NCI-H510A treated with DMSO at 0.1 percent for 48 hours (cell line): ENCODE data around the gene RNF169.
A peak's percentile ranks its signal among the peaks of the same experiment; 100 is the strongest.
"Not testable (repeated sequence)": the region's sequence is repeated elsewhere in the genome, so short reads cannot be mapped to it uniquely, and the experiment has no call there.

ENCODE experiments used
- DNase-seq: peaks from one replicate; lab custom pipeline; 2025; lab: John Stamatoyannopoulos, UW

Gene RNF169

DNA sequence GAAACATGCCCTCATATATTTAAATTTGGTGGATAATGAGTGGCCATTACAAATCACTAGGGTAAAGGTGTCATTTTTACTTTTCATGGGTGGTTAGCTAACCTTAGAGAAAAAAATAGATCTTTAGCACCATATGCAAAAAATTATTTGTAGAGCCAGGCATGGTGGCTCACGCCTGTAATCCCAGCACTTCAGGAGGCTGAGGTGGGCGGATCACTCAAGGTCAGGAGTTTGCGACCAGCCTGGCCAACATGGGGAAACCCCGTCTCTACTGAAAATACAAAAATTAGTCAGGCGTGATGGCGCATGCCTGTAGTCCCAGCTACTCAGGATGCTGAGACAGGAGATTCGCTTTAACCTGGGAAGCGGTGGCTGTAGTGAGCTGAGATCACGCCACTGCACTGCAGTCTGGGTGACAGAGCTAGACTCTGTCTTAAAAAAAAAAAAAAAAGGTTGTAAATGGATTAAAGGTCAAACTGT lies 19.6 kb downstream of the RNF169 start:
- DNase-seq = not testable (repeated sequence)

DNA sequence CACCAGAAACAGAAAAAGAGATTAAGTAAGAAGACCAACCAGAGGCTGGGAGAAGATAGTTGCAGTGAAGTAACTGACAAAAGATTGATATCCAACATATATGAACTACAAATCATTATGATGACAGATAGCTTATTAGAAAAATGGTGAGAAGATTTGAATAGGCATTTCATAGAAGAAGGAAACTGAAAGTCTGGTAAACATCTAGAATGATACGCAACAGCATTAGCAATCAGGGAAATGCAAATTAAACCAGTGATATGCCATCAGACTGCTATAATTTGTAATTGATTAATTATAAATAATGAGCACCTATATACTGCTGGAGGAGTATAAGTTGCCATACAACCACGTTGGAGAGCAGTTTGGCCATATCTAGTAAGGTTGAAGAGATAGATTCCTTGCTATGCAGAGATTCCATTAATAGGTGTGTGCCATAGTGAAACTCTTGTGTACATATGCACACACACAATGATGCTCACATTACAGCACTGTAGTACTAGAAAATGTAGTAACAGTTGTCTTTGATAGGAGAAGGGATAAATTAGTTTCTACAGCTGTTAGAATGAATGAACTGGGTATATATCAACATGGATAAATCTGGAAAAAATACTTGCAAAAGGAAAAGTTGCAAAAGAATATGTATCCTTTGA lies 20.5 kb downstream of the RNF169 start:
- DNase-seq = no peak

DNA sequence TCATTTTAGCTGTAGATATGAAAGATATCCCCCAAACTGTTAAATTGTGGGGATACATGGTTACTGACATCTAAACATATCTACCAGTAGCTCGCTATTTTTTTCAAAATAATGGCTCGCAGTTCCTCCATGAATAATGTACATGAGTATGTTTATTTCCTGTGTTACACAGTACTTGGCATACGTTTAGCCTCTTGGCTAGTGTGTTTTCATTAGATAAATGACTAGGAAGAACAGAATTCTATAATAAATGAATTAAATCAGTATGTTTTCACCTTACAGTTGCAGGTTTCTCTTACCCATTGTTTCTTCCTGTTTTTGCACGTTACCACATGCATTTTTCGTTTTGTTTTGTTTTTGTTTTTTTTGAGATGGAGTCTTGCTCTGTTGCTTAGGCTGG lies 21.8 kb downstream of the RNF169 start:
- DNase-seq = no peak

DNA sequence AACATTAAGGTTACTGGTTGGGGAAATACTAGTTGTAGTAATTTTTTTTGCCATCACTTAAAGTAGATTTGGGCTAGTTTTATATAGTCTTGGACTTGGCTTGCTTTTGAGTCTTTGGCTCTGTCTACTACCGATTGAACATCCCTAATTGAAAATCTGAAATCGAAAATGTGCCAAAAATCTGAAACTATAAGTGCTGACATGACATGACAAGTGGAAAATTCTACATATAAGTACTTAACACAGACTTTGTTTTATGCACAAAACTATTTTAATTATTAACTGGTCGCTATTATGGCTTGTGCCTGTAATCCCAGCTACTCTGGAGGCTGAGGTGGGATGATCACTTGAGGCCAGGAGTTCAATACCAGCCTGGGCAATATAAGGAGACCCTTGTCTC lies 22.5 kb downstream of the RNF169 start:
- DNase-seq = no peak

DNA sequence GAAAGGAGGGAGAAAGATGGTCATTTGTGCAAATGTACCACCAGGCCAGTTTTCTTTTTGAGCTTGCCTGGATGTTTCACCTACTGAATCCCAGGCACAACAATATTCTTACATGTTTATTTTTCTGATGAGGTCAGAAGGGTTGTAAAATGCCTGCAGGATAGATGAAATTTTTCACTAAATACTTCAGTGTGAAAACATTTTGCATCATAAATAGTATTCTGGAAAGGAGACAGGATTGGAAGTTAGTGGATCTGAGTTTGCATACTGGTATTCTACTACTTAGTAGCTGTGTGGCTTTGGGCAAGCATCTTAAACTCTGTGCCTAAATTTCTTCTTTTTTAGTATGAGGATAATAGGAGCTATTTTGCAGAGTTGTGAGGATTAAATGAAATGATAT lies 24.8 kb downstream of the RNF169 start:
- no peak for DNase-seq

DNA sequence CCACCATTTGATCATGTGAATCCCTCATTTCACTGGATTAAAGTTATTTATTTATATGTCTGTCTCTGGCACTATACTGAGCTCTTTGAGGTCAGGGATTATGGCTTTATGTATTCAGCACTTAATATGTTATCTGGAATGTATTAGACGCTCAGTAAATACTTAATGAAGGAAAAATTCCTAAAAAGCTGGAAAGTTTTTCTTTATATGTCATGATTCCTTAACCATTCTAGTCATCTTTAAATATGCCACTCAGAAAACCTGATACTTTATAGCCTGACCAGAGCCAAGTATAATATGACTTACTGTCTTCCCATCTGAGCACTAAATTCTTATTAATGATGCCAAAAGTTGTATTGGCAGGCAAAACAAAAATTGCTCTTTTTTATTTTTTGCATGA lies 27.1 kb downstream of the RNF169 start:
- no peak for DNase-seq

DNA sequence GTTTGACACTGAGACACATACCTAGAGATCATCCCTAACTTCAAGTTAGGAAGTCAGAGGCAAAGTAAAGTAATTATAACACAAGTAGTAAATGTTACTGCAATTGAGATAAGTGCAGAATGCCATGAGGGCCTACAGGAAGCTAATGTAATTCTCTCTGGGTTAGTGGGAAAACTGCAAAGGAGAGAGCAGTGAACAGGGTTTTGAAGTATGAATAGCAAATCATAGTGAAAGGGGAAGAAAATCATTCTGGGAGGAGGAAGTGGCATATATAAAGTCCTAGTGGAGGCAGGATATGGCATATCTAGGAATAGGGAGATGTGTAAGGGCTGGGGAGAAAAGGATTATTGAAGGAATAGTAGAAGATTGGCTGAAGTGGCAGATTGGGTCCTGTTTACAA lies 27.9 kb downstream of the RNF169 start:
- no peak for DNase-seq

DNA sequence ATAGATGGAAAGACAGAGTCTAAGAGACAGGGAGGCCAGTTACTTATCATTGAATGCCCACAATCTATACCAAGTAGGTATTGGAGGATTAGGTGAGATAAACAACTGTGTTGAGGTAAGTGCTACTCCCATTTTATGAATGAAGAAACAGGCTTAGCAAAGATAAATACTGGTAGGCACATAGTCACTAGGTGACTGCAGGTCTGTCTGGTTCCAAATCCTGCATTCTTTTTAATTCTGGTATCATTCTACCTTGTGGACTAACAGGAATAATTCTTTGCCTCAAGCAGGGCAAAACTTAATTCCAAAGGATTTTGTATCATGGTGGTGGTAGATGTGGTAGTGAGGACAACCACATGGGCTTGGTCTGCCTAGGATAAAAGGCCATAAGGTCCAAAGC lies 28.4 kb downstream of the RNF169 start:
- DNase-seq = no peak

DNA sequence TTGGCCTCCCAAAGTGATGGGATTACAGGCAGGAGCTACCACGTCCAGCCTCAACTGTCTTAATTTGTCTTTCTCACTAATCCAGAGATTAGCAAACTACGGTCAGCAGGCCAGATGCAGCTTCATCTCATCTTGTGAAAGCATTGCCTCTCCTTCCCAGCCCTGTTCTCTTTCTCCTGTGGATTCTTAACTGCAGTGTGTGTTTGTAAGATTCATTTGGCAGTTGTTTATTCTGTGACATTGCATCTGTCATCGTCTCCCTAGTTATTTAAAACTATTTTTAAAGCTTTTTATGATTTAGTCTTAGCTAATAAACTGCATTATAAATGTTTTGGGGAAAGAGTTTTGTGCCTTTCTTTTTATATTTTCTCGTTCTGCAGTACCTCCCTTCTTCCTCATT lies 29.2 kb downstream of the RNF169 start:
- no peak for DNase-seq

DNA sequence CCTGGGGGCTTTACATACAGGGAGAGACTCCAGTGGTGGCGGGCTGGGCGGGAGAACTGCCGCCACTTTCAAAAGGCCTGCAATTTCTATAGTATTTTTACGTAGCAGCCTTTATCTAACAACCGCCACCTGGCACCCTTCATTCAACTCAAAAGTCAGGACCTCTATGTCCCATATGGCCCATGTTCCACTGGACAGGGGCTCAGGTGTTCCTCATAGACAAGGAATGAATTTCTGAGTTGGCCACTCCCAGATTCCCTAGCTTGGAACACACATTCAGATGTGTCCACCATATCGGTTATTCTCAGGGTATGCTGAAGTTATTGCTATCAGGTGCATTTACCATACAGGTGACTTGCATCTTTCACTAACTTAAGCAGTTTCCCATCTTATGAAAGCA lies 29.9 kb downstream of the RNF169 start:
- no peak for DNase-seq

DNA sequence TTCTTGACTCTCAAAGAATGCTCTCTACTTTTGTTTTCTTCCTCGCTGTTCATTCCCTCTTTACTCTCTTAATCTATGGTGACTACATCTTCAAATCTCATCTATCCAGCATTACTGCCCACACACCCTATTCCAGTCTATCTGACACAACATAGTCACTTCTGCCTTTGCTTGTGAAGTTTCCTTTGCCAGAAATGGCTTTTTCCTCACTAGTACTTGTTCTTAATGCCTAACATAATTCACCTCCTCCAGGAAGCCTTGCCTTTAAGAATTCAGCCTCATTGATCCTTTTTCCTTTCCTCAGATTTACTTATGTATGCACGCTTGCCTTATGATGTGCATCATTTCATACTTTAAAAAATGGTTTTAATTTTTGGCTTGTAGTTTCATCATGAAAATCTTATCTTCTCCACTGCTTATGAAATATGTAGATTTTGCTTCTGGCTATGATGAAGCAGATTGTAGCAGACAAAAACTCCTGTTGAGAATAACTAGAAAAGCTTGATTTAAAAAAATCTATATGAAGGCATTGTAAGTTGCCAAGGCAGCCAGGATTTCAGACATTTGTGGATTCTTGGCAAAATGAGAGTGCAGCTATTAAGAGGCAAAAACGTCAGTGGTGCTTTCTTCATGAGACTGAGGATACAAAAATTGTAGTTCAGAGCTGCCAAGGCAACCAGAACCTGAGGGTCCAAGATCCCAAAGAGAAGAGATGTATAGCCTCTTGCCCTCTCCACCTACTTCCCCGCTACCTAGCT lies 31.8 kb downstream of the RNF169 start:
- no peak for DNase-seq

DNA sequence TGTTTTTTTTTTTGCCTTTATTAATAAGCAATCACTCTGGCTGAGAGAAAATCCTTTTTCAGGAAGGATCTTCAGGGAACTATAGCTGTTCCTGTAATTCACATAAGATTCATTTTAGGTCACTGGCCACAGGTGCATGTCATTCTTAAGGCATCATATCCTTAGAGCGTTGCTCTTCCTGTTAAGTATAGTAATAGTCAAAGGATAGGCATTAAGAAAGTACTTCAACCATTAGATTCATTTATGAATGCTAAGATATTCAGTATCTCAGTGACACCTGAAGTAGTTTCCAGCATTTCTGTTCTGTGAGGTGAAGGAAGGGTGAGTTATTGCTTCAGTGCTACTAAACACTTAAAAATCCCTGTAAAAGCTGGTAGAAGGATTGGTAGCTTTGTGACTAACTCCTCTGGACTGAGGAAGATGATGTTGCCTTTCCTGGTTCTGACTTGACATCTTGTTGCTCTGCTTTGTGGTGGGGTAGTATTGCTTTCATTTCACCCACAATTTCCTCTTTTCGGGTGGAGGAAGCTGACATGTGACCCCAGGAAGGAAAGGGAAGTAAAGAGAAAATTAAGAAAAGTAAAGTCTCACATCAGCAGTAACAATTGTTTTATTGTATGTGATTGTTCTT lies 34.7 kb downstream of the RNF169 start:
- no peak for DNase-seq

DNA sequence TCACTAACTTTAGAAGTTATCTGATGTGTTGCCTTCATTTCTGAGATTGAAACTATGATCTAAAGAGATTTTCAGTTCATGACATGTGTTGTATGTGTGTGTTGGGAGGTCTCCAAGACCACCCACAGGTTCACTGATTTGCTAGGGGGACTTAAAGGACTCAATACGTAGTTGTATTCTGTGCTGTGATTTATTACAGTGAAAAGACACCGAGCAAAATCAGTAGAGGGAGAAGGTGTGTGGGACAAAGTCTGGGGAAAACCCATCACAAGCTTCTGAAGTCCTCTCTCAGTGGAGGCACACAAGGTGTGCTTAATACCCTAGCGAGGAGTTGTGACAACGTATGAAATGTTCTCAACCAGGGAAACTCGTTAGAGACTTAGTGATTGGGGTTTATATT lies 35.6 kb downstream of the RNF169 start:
- DNase-seq = no peak

DNA sequence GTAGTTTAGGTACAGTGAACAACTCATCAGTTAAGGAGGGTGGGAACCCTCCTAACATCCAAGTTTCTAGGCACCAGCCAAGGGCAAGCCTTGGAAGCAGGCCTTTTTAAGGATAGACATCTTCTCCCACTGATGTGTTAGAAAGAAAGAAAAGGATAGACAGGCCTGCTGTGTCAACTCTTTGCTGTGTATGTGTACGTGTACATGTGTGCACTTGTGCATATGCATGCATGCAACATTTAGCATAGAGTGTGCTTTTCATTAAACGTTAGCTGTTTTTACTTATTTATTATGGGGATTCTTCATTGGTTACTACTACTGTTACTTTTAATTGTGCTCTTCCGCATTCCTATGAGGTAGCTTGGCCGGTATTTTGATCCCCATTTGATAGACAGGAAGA lies 36.1 kb downstream of the RNF169 start:
- no peak for DNase-seq

DNA sequence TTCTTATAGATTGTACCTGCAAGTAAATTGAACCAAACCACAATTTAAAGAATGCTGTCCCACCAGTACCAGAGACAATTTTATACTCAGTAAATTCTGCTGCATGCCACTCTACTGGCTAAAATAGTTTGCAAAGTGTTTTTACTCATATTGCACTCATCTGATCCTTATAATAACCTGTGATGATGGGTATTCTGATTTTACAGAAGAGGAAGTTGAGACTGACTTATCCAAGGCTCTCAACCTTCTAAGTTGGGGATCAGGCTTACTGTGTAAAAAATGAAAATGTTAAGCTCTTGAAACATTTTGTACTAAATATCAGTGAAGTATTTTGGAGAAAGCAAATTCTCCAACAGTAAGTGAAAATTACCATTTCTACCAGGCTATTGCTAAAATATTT lies 37.9 kb downstream of the RNF169 start:
- DNase-seq = no peak

DNA sequence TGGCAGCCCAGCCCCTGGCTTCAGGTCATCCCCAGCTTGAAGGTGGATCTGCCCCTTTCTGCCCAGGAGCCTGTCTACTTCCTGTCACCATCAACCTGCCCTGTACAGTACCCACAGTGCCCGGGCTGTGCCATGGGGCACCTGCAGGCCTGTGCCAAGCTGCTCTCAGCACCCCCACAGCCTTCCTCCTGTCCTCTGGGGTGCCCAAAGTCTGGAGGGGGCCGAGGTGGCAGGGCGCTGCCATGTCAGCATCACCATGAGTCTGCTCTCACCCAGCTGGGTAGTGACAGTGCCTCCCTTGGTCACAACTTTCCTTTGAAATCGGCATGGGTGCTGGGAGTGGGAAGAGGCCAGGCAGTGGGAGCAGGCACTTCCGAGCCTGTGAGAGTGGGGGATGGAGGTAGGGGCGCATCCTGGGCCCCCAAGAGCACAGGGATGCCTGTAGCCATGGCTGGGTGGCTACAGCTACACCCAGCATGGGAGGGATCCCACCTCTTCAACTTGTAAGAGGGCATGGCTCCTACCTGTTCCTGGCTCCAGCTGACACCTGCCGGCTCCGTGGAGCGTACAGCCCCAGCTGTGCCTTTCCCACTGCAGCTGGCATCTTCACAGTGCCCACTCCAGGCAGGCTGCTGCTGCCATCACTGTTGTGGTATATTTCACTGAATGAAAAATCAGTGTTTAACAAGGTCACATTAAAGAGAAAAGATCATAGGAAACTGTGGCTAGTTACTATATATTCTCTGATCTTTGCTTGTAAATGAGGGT lies 42.9 kb downstream of the RNF169 start:
- no peak for DNase-seq

DNA sequence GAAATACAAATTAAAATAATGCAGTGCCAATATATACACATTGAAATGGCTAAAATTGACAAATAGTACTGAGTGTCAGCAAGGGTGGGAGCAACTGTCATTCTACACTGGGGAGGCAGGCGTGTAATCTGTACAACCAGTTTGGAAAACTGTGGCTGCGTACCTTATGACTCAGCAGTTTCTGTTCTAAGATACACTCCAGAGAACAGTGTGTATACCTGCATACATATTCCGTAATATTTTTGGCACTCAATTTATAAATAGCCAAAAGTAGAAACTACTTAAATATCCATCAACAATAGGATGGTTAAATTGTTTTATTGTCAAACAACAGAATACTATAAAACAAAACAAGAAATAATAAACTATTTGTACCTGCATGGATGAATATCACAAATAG lies 57.6 kb downstream of the RNF169 start:
- peak; percentile 12 for DNase-seq

DNA sequence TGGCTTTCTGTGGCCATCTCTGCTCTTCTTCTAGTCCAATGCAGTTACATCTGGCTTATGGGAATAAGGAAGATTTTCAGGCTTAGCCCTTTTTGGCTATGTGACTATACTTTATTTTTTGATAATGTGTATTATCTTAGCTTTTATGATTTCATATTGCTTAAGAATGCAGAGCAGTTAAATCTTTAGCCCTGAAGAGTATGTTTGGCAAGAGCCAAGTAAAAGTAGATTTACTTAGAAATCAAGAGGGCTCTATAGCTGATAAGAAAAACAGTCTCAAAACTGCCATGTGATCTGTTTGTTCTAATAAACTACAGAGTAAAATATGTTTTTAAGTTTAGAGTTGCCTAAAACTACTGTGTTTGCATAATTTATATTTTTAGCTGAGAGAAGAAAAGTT lies 61.2 kb downstream of the RNF169 start:
- DNase-seq = no peak

DNA sequence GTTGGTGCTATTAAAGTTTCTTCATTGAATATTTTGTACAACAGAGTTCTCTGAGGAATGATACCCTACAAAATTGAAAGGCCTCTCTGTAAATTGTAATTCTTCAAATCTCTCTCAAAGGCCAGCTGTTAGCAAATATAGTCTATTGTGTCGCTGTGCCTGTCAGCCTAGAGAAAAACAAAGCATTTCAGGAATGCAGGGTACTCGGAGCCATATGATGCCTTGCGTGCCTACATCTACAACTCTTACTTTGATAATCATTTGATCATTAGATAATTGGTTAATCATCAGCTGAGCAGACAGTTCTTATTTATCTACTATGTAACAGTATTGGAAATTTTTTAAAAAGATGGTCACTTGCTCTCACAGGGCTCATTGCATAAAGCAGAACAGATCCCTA lies 67.3 kb downstream of the RNF169 start:
- no peak for DNase-seq

DNA sequence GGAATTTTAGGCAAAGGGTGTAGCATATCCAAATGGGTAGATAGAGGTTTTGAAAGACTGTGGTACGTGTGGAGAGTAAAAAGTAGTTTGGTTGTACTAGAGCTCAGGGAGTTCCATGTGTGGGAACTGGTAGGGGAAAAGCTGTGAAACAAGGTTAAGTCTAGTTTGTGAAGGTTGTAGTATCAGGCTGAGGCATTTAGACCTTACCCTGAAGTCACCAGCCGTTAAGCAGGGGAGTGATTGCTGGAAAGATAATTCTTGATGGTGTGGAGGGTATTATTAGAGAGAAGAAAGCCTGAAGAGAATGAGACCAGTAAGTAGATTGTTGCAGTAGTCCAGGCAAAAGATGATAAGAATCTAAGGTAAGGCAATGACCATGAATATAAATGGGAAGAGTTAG lies 68.0 kb downstream of the RNF169 start:
- no peak for DNase-seq

DNA sequence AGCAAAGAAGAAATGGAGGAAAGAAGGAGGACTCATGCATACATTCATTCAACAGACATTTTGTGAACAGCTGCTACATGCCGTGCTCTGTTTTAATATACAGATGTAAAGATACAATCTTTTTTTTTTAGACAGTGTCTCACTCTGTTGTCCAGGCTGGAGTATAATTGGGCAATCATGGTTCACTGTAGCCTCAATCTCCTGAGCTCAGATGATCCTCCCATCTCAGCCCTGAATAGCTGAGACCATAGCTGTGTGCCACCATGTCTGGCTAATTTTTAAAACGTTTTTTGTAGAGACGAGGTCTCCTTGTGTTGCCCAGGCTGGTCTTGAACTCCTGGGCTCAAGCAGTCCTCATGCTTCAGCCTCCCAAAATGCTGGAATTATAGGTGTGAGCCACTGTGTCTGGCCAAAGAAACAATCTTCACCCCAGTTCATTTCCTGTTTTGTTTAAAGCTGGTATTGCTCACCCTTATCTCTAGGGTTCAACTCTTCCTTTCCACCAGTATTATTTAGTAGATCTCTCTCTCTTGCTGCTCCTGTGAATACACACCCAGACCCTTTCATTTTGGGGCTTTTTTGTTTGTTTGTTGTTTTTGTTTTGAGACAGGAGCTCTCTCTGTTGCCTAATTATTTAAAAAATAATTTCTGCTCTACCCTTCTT lies 69.8 kb downstream of the RNF169 start:
- DNase-seq = no peak

DNA sequence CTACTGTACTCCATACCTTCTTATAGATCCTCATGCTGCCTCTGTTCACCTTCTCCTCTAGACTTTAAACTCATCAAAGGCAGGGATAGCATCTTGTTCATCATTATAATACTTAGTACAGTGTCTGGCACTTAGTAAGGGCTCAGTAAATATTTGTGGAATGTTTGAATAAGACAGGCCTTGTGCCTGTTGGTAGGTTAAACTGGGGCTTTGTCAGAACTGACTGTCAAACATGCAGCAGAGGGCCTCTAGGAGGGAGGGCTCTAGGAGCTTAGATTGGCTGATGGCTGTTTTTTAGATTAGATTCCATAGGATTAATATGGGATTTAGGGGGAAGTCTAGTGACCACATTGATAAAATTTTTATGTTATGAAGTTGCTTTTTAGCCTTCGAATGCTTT lies 70.8 kb downstream of the RNF169 start:
- DNase-seq = no peak
